DOHH2 (cell line): ENCODE results near the gene PPP2R2B.

Experiments
- EZH2phosphoT487 ChIP-seq: fragments of 200-600 bp; sonication (generic); IDR thresholded peaks from 2 replicates; pipeline ENCODE4 v1.6.1; 2017; ENCODE audit warnings: borderline replicate concordance, mild to moderate bottlenecking, antibody characterized with exemption, low read length, moderate library complexity, mixed read lengths
- TF ChIP-seq, protein P1 (sequence below): fragments of 200-600 bp; sonication (generic); IDR thresholded peaks from one replicate; pipeline ENCODE4 v1.5.1; 2014; ENCODE audit warnings: antibody characterized with exemption, mild to moderate bottlenecking, low read depth, low read length; ENCODE audit not compliant: poor library complexity, severe bottlenecking

DNA sequence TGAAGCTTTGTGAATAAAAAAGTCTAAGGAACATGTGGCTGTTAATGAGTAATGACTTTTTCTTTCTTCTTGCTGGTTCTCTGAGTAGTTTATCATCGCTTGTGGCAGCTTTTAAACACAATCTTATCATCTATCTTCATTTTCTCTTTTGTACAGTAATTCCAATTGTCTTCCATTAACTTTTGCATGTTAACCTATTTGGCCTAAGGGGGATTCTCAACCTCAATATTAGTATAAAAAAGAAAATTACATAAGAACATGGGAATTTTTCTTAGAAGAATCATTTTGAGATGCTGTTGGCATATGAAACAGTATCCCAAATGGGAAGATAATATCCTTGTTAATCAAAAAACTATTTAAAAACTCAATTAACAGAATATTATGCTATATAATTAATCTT lies 182.9 kb downstream of the PPP2R2B start:
- TF ChIP-seq, protein P1, sequence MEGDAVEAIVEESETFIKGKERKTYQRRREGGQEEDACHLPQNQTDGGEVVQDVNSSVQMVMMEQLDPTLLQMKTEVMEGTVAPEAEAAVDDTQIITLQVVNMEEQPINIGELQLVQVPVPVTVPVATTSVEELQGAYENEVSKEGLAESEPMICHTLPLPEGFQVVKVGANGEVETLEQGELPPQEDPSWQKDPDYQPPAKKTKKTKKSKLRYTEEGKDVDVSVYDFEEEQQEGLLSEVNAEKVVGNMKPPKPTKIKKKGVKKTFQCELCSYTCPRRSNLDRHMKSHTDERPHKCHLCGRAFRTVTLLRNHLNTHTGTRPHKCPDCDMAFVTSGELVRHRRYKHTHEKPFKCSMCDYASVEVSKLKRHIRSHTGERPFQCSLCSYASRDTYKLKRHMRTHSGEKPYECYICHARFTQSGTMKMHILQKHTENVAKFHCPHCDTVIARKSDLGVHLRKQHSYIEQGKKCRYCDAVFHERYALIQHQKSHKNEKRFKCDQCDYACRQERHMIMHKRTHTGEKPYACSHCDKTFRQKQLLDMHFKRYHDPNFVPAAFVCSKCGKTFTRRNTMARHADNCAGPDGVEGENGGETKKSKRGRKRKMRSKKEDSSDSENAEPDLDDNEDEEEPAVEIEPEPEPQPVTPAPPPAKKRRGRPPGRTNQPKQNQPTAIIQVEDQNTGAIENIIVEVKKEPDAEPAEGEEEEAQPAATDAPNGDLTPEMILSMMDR = no peak
- TF ChIP-seq EZH2phosphoT487 = no peak
